Fibroblast of villous mesenchyme (primary cell): ENCODE data around the gene PLBD2. TPM values are rescaled to one million over a fixed set of nuclear protein-coding genes. Genes with fewer than 3 reads are reported as not detected.

Source experiments
- DNase-seq: peaks from one replicate; pipeline ENCODE4 v3.0.0-alpha.2; 2010; ENCODE audit warnings: low read depth
- H3K4me3 ChIP-seq: 2 replicates; pipeline ENCODE4 v1.5.1; 2011; ENCODE audit warnings: low read depth, mild to moderate bottlenecking, low read length
- total RNA-seq: library from RNA; depleted of rRNA; stranded (reverse); fragments of >200 nt; gene quantifications from 2 replicates; pipeline ENCODE4 v1.2.3, GENCODE V29; 2012
- TF ChIP-seq, protein P1 (sequence below): IDR thresholded peaks from 2 replicates; pipeline ENCODE4 v1.5.1; 2012; ENCODE audit warnings: low read depth, mild to moderate bottlenecking, low read length; ENCODE audit not compliant: insufficient read depth

The PLBD2 gene
- total RNA-seq, 1 donor = 27.6 TPM

DNA sequence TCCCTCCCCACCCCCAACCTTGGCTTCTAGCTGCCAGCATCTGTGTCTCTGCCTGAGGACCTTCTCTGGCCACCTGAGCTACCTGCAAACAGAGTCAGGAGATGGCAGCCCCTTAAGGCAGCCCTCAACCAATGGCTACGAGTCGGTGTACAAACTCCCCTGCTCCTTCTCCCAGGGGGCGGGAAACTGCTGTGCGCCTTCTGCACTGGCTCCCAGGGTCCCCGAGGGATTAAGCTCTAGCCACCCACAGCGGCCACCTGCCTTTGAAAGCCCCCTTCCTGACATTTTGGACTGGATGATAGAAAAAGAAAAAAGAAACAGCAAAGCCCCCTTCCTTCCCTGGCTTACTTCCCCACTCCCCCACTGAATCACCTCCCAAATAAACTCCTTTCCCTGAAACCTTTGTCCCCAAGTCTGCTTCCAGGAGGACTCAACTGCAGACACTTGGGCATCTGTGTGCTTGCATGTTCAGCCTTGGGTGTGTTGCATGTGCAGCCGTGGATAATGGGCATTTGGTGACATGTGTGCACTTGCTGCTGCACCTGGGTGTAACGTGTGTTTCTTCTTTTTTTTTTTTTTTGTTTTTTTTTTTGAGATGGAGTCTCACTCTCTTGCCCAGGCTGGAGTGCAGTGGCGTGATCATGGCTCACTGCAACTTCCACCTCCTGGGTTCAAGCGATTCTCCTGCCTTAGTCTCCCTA is 39.3 kb downstream of the PLBD2 start:
- no peak overlapping the region for H3K4me3 ChIP-seq
- TF ChIP-seq, protein P1, sequence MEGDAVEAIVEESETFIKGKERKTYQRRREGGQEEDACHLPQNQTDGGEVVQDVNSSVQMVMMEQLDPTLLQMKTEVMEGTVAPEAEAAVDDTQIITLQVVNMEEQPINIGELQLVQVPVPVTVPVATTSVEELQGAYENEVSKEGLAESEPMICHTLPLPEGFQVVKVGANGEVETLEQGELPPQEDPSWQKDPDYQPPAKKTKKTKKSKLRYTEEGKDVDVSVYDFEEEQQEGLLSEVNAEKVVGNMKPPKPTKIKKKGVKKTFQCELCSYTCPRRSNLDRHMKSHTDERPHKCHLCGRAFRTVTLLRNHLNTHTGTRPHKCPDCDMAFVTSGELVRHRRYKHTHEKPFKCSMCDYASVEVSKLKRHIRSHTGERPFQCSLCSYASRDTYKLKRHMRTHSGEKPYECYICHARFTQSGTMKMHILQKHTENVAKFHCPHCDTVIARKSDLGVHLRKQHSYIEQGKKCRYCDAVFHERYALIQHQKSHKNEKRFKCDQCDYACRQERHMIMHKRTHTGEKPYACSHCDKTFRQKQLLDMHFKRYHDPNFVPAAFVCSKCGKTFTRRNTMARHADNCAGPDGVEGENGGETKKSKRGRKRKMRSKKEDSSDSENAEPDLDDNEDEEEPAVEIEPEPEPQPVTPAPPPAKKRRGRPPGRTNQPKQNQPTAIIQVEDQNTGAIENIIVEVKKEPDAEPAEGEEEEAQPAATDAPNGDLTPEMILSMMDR = no peak
- DNase-seq = no peak

DNA sequence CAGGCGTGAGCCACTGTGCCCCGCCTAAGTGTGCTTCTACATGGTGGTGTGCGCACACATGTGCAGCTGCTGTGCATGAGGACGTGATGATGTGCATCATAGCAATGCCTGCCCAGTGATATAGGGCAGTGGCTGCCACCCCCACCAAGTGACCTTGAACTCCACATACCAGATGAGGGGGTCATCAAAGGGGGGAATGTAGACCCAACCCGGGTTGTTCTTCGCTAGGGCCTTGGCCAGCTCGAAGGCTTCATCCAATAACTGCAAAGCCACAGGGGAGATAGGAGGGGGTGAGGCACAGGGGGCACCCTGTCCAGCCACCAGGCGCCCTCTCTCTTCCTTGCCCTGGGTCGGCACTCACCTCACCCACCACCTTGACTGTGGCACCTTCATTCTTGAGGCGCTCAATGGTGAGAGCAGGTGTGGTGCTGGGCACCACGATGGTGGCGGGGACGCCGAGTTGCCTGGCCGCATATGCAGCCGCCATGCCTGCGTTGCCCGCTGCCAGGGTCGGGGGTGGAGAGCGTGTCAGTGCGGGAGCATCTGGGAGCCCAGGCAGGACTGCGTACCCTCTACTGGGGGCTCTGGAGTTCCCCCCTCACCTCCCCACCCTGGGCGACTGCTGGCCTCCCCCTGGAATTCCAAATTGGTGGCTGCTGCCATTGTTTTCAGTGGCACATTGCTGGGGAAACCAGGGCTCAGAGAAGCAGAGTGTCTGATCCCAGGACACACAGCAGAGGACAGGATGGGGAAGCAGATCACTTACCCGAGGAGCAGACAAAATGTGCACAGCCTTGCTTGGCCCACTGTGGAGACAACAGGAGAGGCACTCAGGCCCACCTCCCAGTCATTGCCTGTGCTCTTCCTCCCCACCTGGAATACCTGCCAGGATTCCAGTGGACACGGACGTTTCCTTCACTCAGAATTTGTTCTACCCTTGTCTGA is 40.2 kb downstream of the PLBD2 start:
- DNase-seq = no peak
- no peak overlapping the region for H3K4me3 ChIP-seq
- TF ChIP-seq, protein P1 = no peak

DNA sequence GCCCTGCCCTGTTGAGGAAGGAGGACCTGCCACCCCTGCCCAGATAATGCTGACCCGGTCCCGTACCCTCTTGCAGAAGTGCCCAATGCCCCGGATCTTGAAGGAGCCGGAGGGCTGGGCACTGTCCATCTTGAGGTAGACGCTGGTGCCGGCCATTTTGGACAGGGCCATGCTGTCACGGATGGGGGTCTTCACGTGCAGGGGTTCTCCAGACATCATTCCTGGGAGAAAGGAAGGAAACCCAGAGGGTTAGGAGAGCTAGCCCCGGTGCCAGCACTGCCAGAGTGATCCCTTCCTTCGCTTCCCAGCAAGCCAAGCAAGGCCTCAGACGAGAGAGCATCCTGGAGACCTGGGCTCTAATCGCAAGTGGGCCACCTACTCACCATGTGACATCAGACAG is 41.1 kb downstream of the PLBD2 start:
- TF ChIP-seq, protein P1 = no peak
- DNase-seq = no peak
- H3K4me3 ChIP-seq = no peak overlapping the region

DNA sequence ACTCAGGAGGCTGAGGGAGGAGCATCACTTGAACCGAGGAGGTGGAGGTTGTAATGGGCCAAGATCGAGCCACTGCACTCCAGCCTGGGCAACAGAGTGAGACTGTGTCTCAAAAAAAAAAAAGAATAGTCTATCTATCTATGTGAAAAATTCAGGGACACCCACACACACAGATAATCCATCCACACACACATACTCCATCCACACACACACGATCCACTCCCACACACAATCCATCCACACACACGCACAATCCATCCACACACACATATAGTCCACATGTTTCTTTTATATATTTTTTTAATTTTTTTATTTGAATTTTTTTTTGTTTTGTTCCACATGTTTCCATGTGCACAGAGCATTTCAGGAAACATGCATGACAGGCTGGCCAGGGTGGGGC is 42.0 kb downstream of the PLBD2 start:
- DNase-seq = no peak
- TF ChIP-seq, protein P1 = no peak
- no peak overlapping the region for H3K4me3 ChIP-seq

DNA sequence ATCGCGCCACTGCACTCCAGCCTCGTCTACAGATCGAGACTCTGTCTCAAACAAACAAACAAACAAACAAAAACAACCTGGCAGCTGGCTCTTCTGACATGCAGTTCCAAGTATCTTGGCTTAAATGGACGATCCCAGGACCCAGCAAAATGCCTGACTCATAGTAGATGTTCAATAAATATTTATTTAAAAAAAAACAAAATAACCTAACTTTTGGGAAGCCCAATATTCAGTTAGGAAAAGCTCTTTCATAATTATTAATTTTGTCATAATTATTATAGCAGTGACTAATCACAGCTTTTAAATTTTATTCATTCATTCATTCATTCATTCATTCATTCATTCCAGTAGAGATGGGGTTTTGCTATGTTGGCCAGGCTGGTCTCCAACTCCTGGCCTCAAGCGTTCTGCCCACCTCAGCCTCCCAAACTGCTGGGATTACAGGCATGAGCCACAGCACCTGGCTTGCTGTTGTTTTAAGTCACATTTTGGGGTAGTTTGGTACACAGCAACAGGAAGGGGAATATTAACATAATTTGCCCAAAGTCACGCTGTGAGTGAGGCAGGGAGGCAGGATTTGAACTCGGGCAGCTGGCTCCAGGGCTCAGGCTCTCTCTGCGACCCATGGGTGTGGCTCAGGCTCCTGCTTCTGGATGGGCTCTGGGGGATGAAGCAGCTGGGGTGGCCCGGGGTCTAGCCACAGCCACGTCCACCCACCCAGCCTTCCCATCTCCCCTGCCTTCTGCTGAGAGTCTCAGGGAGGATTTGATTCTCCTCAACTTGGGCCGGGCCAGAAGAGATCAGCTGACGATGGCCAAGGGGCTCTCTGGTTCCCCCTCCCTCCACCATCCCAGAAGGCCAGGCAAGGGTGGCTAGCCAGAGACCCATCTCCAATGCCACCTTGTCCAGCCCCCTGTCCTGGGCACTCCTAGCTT is 42.9 kb downstream of the PLBD2 start:
- TF ChIP-seq, protein P1 = no peak
- DNase-seq = no peak
- H3K4me3 ChIP-seq = no peak overlapping the region

DNA sequence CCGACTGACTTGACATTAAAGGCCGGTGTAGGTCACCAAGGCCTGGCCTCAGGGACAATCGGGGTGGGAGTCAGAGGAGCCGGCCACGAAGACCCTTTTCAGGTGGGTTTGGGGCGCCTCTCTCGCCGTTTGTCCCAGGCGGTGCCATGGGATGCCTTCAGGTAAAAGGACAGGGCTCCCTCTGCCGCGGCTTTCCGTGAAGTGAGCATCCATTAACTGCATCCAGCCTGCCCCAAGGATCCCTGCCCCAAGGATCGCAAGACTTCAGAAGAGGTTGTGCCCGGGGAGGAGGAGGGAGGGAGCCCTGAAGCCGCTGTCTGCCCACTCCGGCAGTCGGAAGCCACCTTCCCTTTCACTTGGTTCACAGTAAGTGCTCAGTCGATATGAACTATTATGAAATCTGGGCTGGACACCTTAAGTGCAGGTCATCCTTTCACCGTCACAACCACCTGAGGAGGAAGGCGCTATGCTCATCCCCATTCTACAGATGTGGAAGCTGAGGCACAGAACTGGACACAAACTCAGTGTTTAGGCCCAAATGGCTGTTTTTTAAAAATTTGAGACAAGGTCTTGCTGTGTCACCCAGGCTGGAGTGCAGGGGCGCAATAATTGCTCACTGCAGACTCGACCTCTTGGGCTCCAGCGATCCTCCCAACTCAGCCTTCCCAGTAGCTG is 44.3 kb downstream of the PLBD2 start:
- no peak overlapping the region for H3K4me3 ChIP-seq
- DNase-seq = no peak
- TF ChIP-seq, protein P1 = no peak
